OCI-LY7 (cell line): ENCODE results near the gene BAG5.

Source experiments
- CTCF ChIP-seq: fragments of 200-600 bp; sonication (generic); conservative IDR thresholded peaks from 2 replicates; pipeline ENCODE4 v1.5.1; 2014; ENCODE audit warnings: mild to moderate bottlenecking, antibody characterized with exemption, low read length, moderate library complexity, mixed read lengths
- EZH2phosphoT487 ChIP-seq: fragments of 200-600 bp; sonication (generic); IDR thresholded peaks from 2 replicates; pipeline ENCODE4 v1.6.1; 2018; ENCODE audit warnings: low read depth, borderline replicate concordance, mild to moderate bottlenecking, mixed run types, antibody characterized with exemption, low read length, moderate library complexity, mixed read lengths

DNA sequence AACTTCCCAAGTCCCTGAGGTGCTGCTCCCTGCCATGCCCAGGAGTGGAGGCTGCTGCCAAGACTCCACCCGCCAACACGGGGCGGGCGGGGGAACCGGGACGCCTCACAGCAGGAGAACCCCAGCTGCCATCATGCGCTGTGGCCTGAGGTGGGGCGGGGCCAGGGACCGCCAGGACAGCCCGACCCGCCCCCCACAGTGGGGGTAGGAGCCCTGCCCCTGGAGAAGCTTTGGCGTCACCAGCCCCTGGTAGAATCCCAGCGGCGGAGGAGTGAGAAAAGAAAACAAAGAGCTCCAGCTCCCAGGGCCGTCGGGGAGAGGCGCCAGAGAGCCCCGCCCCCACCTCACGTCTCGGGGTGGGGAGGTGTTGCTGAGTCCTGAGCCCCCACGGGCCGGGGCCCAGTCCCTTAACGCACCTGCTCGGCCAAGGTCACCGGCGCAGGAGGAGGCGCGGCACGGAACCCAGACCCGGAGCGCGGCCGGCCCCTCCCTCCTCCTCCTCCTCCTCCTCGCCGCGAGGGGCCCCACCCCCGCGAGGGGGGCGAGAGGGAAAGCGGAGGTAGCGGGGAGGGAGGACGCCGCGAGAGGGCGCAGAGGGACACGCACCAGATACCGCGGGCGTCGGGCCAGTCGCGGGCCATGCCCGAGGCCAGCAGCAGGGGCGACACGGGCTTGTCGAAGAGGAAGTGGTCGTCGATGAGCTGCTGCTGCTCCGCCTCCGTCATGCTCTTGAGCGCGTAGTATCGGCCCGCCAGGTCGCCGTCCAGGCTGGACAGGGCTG lies 41.6 kb downstream of the BAG5 start:
- TF ChIP-seq CTCF (peak; percentile 57), EZH2phosphoT487 (no peak)
